Measurements from ENCODE around the gene TP53BP2. TPM values are rescaled to one million over a fixed set of nuclear protein-coding genes. Genes with fewer than 3 reads are reported as not detected.

Gene TP53BP2
- total and polyA plus RNA-seq, 4 donors: 3.9 to 26.8 (median 13.0) TPM

- TF ChIP-seq, protein P1, sequence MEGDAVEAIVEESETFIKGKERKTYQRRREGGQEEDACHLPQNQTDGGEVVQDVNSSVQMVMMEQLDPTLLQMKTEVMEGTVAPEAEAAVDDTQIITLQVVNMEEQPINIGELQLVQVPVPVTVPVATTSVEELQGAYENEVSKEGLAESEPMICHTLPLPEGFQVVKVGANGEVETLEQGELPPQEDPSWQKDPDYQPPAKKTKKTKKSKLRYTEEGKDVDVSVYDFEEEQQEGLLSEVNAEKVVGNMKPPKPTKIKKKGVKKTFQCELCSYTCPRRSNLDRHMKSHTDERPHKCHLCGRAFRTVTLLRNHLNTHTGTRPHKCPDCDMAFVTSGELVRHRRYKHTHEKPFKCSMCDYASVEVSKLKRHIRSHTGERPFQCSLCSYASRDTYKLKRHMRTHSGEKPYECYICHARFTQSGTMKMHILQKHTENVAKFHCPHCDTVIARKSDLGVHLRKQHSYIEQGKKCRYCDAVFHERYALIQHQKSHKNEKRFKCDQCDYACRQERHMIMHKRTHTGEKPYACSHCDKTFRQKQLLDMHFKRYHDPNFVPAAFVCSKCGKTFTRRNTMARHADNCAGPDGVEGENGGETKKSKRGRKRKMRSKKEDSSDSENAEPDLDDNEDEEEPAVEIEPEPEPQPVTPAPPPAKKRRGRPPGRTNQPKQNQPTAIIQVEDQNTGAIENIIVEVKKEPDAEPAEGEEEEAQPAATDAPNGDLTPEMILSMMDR (IDR thresholded peaks at IDR 0.05; ENCODE audit: low read depth, low read length, missing input control): no peak
- no peak for TF ChIP-seq FOXA2 (IDR thresholded peaks at IDR 0.05)
- TF ChIP-seq GABPA (IDR thresholded peaks at IDR 0.05 in 1 of 2, conservative IDR thresholded peaks at IDR 0.05 in 1 of 2): no peak
- TF ChIP-seq JUND (IDR thresholded peaks at IDR 0.05): no peak
- TF ChIP-seq RAD21 (IDR thresholded peaks at IDR 0.05): no peak
- TF ChIP-seq TAF1 (conservative IDR thresholded peaks at IDR 0.05): no peak
- TF ChIP-seq SP1 (IDR thresholded peaks at IDR 0.05): no peak
- TF ChIP-seq, protein P2, sequence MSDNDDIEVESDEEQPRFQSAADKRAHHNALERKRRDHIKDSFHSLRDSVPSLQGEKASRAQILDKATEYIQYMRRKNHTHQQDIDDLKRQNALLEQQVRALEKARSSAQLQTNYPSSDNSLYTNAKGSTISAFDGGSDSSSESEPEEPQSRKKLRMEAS (IDR thresholded peaks at IDR 0.05): no peak
- no peak for TF ChIP-seq FOXA1 (IDR thresholded peaks at IDR 0.05)
Measured at GRCh38 chr1:223776075-223776814, 69.5 kb downstream of the TP53BP2 start (continued).

DNA sequence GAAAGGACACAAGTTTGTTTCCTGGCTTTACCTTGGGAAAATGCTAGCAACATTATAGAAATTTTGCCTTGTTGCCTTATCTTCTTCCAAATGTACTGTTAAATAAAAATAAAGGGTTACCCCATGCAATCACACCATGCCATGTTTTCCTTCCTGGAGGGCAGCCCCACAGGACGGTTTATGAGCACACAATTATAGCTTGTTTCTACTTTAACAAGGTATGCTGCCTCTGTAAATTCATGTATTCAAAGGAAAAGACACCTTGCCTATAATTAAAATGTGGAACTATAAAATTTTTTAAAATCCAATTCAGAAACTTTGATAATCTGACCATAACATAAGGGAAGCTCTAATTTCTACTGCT lies 70.1 kb downstream of the TP53BP2 start:
- no peak for TF ChIP-seq RAD21 (IDR thresholded peaks at IDR 0.05)
- TF ChIP-seq, protein P2 (IDR thresholded peaks at IDR 0.05): no peak
- no peak for TF ChIP-seq SP1 (IDR thresholded peaks at IDR 0.05)
- no peak for TF ChIP-seq NR2F2 (IDR thresholded peaks at IDR 0.05)
- no peak for TF ChIP-seq HNF4G (IDR thresholded peaks at IDR 0.05)
- TF ChIP-seq FOXA2 (IDR thresholded peaks at IDR 0.05): no peak
- no peak for TF ChIP-seq RXRA (IDR thresholded peaks at IDR 0.05)
- TF ChIP-seq, protein P3, sequence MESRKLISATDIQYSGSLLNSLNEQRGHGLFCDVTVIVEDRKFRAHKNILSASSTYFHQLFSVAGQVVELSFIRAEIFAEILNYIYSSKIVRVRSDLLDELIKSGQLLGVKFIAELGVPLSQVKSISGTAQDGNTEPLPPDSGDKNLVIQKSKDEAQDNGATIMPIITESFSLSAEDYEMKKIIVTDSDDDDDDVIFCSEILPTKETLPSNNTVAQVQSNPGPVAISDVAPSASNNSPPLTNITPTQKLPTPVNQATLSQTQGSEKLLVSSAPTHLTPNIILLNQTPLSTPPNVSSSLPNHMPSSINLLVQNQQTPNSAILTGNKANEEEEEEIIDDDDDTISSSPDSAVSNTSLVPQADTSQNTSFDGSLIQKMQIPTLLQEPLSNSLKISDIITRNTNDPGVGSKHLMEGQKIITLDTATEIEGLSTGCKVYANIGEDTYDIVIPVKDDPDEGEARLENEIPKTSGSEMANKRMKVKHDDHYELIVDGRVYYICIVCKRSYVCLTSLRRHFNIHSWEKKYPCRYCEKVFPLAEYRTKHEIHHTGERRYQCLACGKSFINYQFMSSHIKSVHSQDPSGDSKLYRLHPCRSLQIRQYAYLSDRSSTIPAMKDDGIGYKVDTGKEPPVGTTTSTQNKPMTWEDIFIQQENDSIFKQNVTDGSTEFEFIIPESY (IDR thresholded peaks at IDR 0.05): no peak
- no peak for TF ChIP-seq EGR1 (IDR thresholded peaks at IDR 0.05; ENCODE audit: low read depth in 2 of 2)
- TF ChIP-seq, protein P1 (IDR thresholded peaks at IDR 0.05; ENCODE audit: low read depth, low read length, missing input control): no peak
- TF ChIP-seq YY1 (IDR thresholded peaks at IDR 0.05): no peak
- TF ChIP-seq REST (IDR thresholded peaks at IDR 0.05): no peak
- no peak for TF ChIP-seq ATF3 (IDR thresholded peaks at IDR 0.05)
- no peak for TF ChIP-seq GABPA (IDR thresholded peaks at IDR 0.05 in 1 of 2, conservative IDR thresholded peaks at IDR 0.05 in 1 of 2)
- WGBS: 90% methylated on average over 1 of the region's 1 CpG
- H3K4me1 ChIP-seq (ENCODE audit: control insufficient read depth in 4 of 4, insufficient read depth in 4 of 4, low read length in 3 of 4): no peaks in the 10 kb centered on the region
- no peak overlapping the region for H3K27ac ChIP-seq (ENCODE audit: low read depth in 1 of 2, low read length in 2 of 2)
- no peak for DNase-seq (ENCODE audit: low spot score)
- H3K9ac ChIP-seq (ENCODE audit: low read depth in 1 of 2, low read length in 2 of 2): no peak overlapping the region
- H3K36me3 ChIP-seq (ENCODE audit: control insufficient read depth in 4 of 4, insufficient read depth in 3 of 4, low read depth in 1 of 4, low read length in 3 of 4): peaks cover 7 to 57% (median 52%) of the 10 kb centered on the region in 4 donors
- no peak overlapping the region for H3K4me3 ChIP-seq (ENCODE audit: low read depth in 1 of 3, low read length in 3 of 3)
- H3K9me3 ChIP-seq (ENCODE audit: control insufficient read depth in 4 of 4, low read length in 3 of 4): no peaks in the 10 kb centered on the region
- no peaks in the 10 kb centered on the region for H3K27me3 ChIP-seq (ENCODE audit: control insufficient read depth in 4 of 4, insufficient read depth in 4 of 4, low read length in 3 of 4)

All from liver (tissue), 9 donors.